HG03060 (cell line): ENCODE data around the gene CCDC71.

Experiments used
- ATAC-seq: cut with Tn5 transposase; IDR thresholded peaks from one replicate; pipeline ENCODE4 v1.9.1; 2021; ENCODE audit warnings: low read depth, moderate number of reproducible peaks; ENCODE audit not compliant: unreplicated experiment

Gene CCDC71

DNA sequence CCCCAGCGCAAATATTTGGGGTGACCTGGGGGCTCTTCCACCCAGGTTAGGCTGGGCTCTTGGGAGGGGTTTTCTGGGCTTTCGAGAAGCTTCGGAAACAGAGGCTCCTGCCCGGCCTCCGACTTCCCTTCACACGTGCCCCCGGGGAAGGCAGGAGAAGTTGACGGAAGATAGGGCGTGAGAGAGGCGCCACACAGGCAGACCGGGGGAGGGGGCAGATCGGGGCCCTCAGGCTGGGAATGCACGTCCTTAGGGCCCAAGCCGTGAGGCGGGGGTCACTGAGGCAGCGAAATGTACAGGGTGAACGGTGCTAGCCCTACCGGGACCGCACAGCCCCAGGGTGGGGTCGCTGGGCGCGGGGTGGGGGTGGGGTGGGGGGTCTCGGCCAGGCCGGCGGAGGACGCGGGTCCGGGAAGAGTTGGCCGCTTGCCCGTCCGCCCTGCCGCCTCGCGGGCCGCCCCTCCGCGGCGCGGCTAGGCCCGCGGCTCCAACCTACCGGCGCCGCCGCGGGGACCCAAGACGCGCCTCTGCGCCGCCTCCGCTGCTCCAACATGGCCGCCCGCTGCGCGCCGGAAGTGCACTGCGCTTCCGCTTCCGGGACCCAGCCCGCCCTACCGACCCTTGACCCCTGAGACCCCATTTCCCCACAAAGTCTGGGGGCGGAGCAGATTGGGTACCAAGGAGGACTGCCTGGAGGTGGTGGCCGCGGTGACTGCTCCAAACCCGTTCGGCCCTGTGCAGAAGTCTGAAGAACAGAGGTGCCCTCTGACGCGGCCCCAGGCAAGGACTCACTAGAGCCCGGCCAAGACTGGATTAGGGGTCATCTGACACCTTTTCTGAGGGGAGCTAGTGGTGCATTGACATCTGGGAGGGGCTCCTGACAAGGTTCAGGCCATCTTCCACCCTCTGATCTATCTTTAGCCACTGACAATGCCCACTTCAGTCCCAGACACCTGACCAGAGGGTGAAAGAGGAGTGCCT is at the start of gene CCDC71:
Gene CCDC71 (minus strand): TSS at position 561 of the 981 bp plus-strand sequence. CDS start 2,123 bp downstream, outside the sequence.
- no peak for ATAC-seq

- no peak for ATAC-seq
These were observed 47.9 kb upstream of the CCDC71 start for GRCh38 chr3:49213998-49214397.

DNA sequence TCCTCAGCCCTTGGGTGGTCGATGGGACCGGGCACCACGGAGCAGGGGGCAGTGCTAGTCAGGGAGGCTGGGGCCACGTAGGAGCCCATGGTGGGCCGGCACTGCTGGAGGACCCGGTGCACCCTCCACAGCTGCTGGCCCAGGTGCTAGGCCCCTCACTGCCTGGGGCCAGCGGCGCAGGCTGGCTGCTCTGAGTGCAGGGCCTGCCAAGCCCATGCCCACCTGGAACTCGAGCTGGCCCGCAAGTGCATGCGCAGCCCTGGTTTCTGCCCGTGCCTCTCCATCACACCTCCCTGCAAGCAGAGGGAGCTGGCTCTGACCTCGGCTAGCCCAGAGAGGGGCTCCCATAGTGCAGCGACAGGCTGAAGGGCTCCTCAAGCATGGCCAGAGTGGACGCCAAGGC is 47.4 kb upstream of the CCDC71 start:
- ATAC-seq: no peak

- no peak for ATAC-seq
These were observed 33.8 kb upstream of the CCDC71 start for GRCh38 chr3:49199900-49200281.

GRCh38 chr3:49199239-49199899 is 33.2 kb upstream of the CCDC71 start:
- ATAC-seq: no peak

GRCh38 chr3:49198611-49199230 is 32.6 kb upstream of the CCDC71 start:
- ATAC-seq: no peak

GRCh38 chr3:49198161-49198560 is 32.0 kb upstream of the CCDC71 start:
- ATAC-seq: no peak

GRCh38 chr3:49191741-49192140 is 25.6 kb upstream of the CCDC71 start:
- ATAC-seq: no peak

DNA sequence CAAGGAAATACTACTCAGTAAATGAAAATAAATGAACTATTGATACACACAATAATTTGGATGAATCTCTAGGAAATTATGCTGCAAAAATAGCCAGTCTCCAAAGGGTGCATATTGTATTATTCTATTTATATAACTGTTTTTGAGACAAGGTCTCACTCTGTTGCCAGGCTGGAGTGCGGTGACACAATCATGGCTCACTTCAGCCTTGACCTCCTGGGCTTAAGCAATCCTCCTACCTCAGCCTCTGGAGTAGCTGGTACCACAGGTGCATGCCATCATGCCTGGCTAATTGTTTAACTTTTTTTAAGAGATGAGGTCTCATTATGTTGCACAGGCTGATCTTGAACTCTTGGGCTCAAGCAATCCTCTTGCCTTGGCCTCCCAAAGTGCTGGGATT is 17.7 kb upstream of the CCDC71 start:
- no peak for ATAC-seq

DNA sequence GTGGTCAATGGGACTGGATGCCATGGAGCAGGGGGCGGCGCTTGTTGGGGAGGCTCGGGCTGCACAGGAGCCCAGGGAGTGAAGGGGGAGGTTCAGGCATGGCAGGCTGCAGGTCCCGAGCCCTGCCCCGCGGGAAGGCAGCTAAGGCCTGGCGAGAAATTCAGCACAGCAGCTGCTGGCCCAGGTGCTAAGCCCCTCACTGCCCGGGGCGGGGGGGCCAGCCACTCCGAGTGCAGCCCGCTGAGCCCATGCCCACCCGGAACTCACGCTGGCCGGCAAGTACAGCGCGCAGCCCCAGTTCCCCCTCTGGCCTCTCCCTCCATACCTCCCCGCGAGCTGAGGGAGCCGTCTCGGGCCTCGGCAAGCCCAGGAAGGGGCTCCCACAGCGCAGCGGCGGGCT is 16.6 kb upstream of the CCDC71 start:
- no peak for ATAC-seq

- no peak for ATAC-seq
These were observed 15.2 kb upstream of the CCDC71 start for GRCh38 chr3:49181351-49181750.

DNA sequence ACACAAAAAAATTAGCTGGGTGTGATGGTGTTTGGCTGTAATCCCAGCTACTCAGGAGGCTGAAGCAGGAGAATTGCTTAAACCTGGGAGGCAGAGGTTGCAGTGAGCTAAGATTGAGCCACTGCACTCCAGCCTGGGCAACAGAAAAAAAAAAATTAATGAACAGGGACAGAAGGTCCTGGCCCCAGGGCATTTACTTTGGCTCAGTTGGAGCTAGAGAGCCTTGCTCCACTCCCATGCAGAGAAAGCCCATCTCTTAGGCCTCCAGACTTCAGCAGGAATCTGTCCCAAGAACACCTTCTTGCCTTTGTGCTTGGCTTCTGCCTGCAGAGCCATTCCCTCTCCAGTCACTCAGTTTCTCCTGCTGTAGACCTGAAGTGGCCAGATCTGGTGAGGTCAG is 14.0 kb upstream of the CCDC71 start:
- ATAC-seq: no peak

- ATAC-seq: no peak
These were observed 10.9 kb upstream of the CCDC71 start for GRCh38 chr3:49177073-49177472.

DNA sequence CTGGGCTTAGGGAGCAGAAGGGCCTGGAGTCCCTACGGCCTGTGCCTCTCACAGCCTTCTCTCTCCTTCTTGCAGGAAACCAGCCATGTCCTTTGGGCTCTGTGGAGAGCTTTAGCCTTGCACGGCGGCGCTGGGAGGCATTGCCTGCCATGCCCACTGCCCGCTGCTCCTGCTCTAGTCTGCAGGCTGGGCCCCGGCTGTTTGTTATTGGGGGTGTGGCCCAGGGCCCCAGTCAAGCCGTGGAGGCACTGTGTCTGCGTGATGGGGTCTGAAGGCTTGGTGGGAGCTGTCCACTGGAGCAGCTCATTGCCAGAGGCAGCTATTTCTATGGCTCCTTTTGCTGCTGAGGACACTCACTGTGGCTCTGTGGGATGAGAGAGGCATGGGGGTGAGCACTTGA is 9.4 kb upstream of the CCDC71 start:
- no peak for ATAC-seq

- no peak for ATAC-seq
These were observed 8.4 kb upstream of the CCDC71 start for GRCh38 chr3:49174397-49174985.

DNA sequence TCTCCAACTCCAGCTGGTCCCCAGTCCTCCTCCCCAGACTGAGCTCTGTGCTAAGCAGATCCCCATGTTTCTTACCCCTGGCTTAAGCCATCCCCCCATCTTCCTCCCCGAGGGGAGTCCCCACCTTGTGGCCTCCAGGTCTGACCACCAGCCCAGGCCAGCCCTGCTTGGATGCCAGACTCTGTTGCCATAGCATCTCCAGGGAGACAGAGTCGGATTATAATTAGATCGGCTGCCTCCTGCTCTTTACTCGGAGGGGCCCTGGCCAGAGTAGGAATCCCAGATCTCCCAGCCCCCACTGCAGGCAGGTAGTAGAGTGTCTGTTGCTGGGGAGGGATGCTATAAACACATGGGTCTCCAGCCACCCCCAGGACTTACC is 7.7 kb upstream of the CCDC71 start:
- no peak for ATAC-seq

DNA sequence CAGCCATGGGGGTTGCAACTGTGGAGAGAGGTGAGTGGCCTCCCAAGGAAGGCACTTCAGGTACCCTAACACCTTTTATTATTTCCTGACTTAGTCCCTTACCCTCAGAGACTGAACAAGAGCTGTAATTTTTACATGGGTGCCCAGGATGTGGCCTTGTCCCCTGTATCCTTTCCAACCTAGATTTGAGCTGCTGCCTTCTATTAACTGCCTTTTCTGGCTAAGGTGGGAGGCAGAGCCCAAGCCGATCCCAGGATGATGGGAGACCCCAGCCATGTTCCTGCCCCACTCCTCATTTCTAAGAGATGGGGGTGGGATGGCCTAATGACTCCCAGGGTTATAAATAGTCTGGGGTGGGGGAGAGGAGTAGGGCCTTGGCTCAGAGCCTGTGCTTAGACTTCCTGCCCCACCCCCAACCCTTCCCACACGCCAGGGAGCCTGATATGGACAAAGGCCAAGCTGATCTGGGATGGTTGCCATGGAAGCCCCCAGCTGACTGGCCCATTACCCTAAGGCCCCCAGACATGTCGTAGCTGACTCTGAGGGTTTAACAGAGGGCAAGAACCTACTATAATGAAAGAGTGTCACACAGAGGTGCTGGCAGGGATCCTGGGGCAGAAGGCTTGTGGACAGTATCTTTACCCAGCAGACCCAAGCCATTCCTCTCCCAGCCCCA is 7.1 kb upstream of the CCDC71 start:
- no peak for ATAC-seq

GRCh38 chr3:49172551-49173041 is 6.5 kb upstream of the CCDC71 start:
- ATAC-seq: no peak

DNA sequence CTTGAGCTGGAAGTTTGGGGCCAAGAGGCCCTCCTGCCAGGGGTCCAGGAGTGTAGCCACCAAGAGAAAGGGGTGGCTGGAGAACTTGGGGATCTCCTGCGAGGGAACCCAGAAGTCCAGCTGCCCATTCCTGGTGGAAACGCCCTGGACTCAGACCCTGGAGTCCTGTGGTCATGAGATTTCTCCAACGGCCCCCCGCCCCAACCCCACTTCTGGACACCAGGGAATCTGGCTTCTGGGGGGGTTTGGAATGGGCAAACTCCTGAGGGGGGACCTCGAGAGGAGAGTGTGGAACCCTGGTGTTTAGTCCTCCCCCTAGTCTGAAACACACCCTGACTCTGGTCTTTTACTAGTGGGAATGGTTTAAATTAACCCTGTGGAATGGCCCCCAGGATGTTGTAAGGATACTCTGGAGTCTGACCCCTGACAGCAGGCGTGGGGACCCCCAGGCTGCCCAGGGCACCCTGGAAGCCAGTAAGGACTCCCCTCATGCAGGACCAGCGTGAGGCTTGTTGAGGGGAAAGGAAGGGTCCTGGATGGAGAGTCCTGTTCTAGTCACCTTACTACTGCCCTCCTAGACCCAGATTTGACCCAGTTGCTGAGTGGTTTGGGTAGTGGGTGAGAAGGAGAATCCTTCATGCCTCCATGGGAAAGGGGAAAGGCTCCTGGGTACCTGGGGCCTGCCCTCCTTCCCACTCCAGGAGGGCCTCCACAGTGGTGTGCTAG is 5.8 kb upstream of the CCDC71 start:
- ATAC-seq: no peak
